Measurements from ENCODE around the gene SH3TC2.

GRCh38 chr5:149080294-149080693 lies 17.4 kb upstream of the SH3TC2 start:
- TF ChIP-seq TARDBP (IDR thresholded peaks at IDR 0.05) (no peak), L3MBTL2 (conservative IDR thresholded peaks at IDR 0.05) (no peak), FOXK2 (IDR thresholded peaks at IDR 0.05) (no peak), CTBP1 (IDR thresholded peaks at IDR 0.05; ENCODE audit: borderline replicate concordance) (no peak), FOXM1 (IDR thresholded peaks at IDR 0.05; ENCODE audit: borderline replicate concordance) (no peak)

Measured in HEK293T (cell line).